ENCODE measurements around the gene PROCR.
"Not testable (repeated sequence)": the region's sequence is repeated elsewhere in the genome, so short reads cannot be mapped to it uniquely, and the experiment has no call there.

PROCR gene

DNA sequence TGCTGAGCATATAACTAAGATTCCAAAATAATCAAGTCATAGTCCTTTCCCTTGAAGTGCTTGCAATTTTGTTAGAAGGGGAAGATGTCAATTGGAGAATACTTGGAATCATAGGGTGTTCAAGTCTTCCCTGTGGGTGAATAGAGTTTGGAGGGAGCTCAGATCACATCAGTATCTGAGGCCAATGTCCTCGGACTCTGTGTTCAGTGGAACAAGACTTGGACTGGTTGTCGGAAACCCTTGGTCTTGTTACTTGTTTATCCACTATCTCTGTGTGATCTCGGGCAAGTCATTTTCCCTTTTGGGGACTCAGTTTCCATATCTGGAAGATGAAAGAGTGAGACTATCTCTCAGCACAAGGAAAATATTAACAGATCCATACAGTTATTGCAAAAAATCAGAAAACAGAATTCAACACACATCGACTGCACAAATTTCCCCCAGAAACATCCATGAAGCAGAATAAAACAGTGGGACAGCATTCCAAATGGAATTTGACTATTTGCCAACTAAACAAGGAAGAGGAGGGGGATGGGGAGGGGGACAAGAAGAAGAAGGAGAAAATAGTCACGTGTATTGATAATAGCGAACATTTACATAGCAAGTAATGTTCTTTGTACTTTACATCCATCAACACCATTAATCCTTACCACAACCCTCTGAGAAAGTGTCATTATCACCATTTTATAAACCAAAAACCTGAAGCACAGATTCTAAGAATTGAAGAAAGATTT, 20.9 kb upstream of the PROCR start:
- TF ChIP-seq BACH2 (CRISPR knock-in tag; IDR thresholded peaks at IDR 0.05; ENCODE audit: borderline replicate concordance) (no peak), ESRRG (CRISPR knock-in tag; IDR thresholded peaks at IDR 0.05) (no peak), OSR1 (CRISPR knock-in tag; IDR thresholded peaks at IDR 0.05) (no peak), CSDC2 (CRISPR knock-in tag; IDR thresholded peaks at IDR 0.05) (no peak)
- TF ChIP-seq, protein P1, sequence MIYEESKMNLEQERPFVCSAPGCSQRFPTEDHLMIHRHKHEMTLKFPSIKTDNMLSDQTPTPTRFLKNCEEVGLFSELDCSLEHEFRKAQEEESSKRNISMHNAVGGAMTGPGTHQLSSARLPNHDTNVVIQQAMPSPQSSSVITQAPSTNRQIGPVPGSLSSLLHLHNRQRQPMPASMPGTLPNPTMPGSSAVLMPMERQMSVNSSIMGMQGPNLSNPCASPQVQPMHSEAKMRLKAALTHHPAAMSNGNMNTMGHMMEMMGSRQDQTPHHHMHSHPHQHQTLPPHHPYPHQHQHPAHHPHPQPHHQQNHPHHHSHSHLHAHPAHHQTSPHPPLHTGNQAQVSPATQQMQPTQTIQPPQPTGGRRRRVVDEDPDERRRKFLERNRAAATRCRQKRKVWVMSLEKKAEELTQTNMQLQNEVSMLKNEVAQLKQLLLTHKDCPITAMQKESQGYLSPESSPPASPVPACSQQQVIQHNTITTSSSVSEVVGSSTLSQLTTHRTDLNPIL (CRISPR knock-in tag; IDR thresholded peaks at IDR 0.05; ENCODE audit: low read depth), result no peak

DNA sequence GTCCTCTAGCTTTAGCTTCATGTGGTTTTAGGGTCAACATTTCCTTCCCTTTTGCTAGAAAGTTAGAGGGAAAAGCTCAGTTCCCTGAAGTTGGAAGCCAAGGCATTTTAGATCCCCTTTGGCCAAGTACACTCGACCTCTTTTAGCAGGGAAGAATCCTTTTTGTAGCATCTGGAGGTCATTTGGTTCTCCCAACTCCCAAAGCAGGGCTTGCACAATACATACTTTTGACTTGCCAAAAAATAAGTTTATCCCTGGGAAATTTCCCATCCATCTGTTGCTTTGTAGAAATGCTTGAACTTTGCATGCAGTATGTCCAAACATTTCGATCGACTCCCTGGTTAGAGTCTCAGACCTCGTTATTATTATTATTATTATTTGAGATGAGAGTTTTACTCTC, 20.1 kb upstream of the PROCR start:
- ATAC-seq, result no peak
- no peak for TF ChIP-seq TCF4 (CRISPR knock-in tag; IDR thresholded peaks at IDR 0.05; ENCODE audit: borderline replicate concordance)
- TF ChIP-seq SNAI2 (CRISPR knock-in tag; IDR thresholded peaks at IDR 0.05), result no peak
- TF ChIP-seq TOX (CRISPR knock-in tag; IDR thresholded peaks at IDR 0.05; ENCODE audit: borderline replicate concordance), result no peak
- TF ChIP-seq ARNTL (CRISPR knock-in tag; IDR thresholded peaks at IDR 0.05; ENCODE audit: borderline replicate concordance, low read depth), result no peak
- TF ChIP-seq PPARA (CRISPR knock-in tag; IDR thresholded peaks at IDR 0.05; ENCODE audit: borderline replicate concordance), result no peak
- TF ChIP-seq ZNF70 (CRISPR knock-in tag; IDR thresholded peaks at IDR 0.05), result no peak

More for the DNA sequence above, 20.9 kb upstream of the PROCR start:
- ATAC-seq, result no peak

DNA sequence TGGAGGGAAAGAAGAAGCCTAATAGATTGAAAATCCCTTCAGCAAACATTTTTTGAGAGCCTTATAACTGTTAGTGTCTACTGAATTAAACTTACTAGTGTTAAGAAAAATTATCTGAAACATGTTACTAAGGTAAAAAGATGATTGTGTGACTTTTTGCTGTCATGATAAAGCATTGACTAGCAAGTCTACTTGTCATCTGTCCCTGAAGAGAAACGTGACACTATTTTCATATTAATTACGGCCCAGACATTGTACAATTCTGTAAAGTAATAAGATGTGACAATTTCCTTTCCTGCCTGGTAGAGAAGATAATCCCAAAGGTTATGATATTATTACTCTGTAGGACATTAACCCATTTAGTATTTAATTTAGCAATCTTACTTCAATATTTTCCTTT, 15.9 kb upstream of the PROCR start:
- no peak for ATAC-seq
- no peak for TF ChIP-seq OSR1 (CRISPR knock-in tag; IDR thresholded peaks at IDR 0.05)
- TF ChIP-seq ARNTL (CRISPR knock-in tag; IDR thresholded peaks at IDR 0.05; ENCODE audit: borderline replicate concordance, low read depth), result no peak
- no peak for TF ChIP-seq ISL1 (CRISPR knock-in tag; IDR thresholded peaks at IDR 0.05)
- no peak for TF ChIP-seq ZC3H10 (CRISPR knock-in tag; IDR thresholded peaks at IDR 0.05)
- no peak for TF ChIP-seq ZFP3 (CRISPR knock-in tag; IDR thresholded peaks at IDR 0.05)
- TF ChIP-seq ZNF565 (CRISPR knock-in tag; conservative IDR thresholded peaks at IDR 0.05; ENCODE audit: low read depth), result no peak
- TF ChIP-seq BACH2 (CRISPR knock-in tag; IDR thresholded peaks at IDR 0.05; ENCODE audit: borderline replicate concordance), result no peak
- no peak for TF ChIP-seq SNAI2 (CRISPR knock-in tag; IDR thresholded peaks at IDR 0.05)
- no peak for TF ChIP-seq TCF4 (CRISPR knock-in tag; IDR thresholded peaks at IDR 0.05; ENCODE audit: borderline replicate concordance)
- TF ChIP-seq, protein P2, sequence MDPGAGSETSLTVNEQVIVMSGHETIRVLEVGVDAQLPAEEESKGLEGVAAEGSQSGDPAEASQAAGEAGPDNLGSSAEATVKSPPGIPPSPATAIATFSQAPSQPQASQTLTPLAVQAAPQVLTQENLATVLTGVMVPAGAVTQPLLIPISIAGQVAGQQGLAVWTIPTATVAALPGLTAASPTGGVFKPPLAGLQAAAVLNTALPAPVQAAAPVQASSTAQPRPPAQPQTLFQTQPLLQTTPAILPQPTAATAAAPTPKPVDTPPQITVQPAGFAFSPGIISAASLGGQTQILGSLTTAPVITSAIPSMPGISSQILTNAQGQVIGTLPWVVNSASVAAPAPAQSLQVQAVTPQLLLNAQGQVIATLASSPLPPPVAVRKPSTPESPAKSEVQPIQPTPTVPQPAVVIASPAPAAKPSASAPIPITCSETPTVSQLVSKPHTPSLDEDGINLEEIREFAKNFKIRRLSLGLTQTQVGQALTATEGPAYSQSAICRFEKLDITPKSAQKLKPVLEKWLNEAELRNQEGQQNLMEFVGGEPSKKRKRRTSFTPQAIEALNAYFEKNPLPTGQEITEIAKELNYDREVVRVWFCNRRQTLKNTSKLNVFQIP (CRISPR knock-in tag; IDR thresholded peaks at IDR 0.05; ENCODE audit: borderline replicate concordance, low read depth), result no peak
- TF ChIP-seq, protein P3, sequence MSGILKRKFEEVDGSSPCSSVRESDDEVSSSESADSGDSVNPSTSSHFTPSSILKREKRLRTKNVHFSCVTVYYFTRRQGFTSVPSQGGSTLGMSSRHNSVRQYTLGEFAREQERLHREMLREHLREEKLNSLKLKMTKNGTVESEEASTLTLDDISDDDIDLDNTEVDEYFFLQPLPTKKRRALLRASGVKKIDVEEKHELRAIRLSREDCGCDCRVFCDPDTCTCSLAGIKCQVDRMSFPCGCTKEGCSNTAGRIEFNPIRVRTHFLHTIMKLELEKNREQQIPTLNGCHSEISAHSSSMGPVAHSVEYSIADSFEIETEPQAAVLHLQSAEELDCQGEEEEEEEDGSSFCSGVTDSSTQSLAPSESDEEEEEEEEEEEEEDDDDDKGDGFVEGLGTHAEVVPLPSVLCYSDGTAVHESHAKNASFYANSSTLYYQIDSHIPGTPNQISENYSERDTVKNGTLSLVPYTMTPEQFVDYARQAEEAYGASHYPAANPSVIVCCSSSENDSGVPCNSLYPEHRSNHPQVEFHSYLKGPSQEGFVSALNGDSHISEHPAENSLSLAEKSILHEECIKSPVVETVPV (CRISPR knock-in tag; IDR thresholded peaks at IDR 0.05), result no peak
- no peak for TF ChIP-seq TOX (CRISPR knock-in tag; IDR thresholded peaks at IDR 0.05; ENCODE audit: borderline replicate concordance)

DNA sequence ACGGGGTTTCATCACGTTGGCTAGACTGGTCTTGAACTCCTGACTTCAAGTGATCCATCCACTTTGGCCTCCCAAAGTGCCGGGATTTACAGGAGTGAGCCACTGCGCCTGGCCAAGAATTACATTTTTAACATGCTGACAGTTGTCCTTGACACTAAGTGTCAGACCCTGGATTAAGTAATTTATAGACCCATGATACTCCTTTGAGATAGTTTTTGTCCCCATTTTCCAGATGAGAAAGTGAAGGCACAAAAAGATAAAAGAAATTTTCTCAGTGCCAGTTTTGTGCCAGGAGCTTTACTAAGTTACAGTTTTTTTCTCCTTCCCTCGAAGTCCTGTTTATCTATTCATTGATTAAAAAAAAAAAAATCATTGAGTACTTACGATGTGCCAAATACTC, 14.9 kb upstream of the PROCR start:
- no peak for ATAC-seq

DNA sequence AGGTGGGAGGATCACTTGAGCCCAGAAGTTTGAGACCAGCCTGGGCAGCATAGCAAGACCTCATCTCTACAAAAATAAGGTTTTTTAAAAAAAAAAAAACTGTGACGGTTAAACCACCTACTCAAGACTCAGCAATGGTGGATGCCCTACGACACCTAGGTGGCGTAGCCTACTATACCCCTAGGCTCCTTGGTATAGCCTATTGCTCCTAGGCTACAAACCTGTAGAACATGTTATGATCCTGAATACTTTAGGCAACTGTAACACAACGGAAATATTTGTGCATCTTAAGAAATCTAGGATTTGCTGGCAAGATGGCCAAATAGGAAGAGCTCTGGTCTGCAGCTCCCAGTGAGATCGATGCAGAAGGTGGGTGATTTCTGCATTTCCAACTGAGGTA, 11.5 kb upstream of the PROCR start:
- ATAC-seq, result not testable (repeated sequence)

More for the DNA sequence above, 14.9 kb upstream of the PROCR start:
- TF ChIP-seq OSR1 (CRISPR knock-in tag; IDR thresholded peaks at IDR 0.05), result no peak
- TF ChIP-seq ZFP30 (CRISPR knock-in tag; IDR thresholded peaks at IDR 0.05), result no peak
- TF ChIP-seq, protein P2 (CRISPR knock-in tag; IDR thresholded peaks at IDR 0.05; ENCODE audit: borderline replicate concordance, low read depth), result no peak
- no peak for TF ChIP-seq BACH2 (CRISPR knock-in tag; IDR thresholded peaks at IDR 0.05; ENCODE audit: borderline replicate concordance)
- TF ChIP-seq ESRRG (CRISPR knock-in tag; IDR thresholded peaks at IDR 0.05), result no peak
- TF ChIP-seq, protein P1 (CRISPR knock-in tag; IDR thresholded peaks at IDR 0.05; ENCODE audit: low read depth), result no peak

DNA sequence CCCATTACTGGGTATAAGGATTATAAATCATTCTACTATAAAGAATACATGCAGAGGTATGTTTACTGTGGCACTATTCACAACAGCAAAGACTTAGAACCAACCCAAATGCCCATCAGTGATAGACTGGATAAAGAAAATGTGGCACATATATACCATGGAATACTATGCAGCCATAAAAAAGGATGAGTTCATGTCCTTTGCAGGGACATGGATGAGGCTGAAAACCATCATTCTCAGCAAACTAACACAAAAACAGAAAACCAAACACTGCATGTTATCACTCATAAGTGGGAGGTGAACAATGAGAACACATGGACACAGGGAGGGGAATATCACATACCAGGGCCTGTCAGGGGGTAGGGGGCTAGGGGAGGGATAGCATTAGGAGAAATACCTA, 7.3 kb upstream of the PROCR start:
- not testable (repeated sequence) for ATAC-seq
